Measurements from ENCODE around the gene ATP8A2.
"Not testable (repeated sequence)": the region's sequence is repeated elsewhere in the genome, so short reads cannot be mapped to it uniquely, and the experiment has no call there.

DNA sequence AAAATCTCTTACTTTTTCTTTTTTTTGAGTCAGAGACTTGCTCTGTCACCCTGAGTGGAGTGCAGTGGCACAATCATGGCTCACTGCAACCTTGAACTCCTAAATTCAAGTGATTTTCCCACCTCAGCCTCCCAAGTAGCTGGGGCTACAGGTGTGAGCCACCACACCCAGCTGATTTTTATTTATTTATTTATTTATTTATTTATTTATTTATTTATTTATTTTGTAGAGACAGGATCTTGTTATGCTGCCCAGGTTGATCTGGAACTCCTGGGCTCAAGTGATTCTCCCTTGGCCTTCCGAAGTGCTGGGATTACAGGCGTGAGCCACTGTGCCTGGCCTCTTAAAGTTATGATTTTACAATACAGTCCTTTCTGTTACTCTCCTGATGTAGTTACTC lies 696.6 kb downstream of the ATP8A2 start:
- TF ChIP-seq YY1 (IDR thresholded peaks at IDR 0.05; ENCODE audit: insufficient read depth, insufficient read length); SUZ12 (IDR thresholded peaks at IDR 0.05; ENCODE audit: extremely low read depth, insufficient read depth, insufficient read length); ZNF274 (IDR thresholded peaks at IDR 0.05; ENCODE audit: low read depth, low read length): not testable (repeated sequence)

Data from NT2/D1 (cell line).